HG03432 (cell line): Measurements from ENCODE around the gene CYYR1.
"Not testable (repeated sequence)": the region's sequence is repeated elsewhere in the genome, so short reads cannot be mapped to it uniquely, and the experiment has no call there.

Experiments used
- ATAC-seq: cut with Tn5 transposase; IDR thresholded peaks from one replicate; pipeline ENCODE4 v1.9.1; 2021; ENCODE audit warnings: mild to moderate bottlenecking, moderate library complexity; ENCODE audit not compliant: unreplicated experiment

CYYR1 gene

DNA sequence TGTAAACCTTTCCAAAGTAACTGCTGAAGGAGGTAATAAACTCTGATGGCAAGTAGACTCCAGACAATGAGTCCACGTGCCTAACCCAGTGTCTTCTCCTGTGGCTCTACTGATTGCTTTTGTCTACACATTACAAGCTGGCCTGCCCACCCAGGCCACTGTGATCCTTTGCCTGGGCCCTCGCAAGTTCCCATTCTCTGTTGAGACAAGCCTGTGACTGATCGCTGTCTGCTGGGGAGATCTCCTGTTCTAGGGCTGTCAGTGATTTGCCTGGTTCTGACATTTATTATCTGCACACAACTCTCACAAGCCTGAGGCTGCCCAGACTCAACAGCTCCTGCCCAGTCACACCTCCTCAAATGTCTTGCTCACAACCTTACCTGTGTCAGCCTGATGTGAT is 81.4 kb downstream of the CYYR1 start:
- no peak for ATAC-seq

GRCh38 chr21:26490771-26491170 is 82.3 kb downstream of the CYYR1 start:
- no peak for ATAC-seq

DNA sequence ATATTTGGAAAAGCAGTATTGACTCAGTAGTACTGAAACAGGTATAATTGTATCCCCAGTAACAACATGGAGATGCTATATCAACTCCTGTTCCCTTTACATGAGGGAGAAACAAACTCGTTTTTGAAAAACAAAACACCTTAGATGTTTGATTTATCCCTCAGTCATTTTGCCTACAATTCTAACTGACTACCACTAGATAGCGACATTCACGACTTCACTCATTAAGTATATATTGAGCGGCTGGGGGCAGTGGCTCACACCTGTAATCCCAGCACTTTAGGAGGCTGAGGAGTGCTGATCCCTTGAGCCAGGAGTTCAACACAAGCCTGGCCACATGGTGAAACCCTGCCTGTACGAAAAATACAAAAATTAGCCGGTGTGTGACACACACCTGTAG is 83.3 kb downstream of the CYYR1 start:
- ATAC-seq, result no peak

GRCh38 chr21:26487981-26488480 is 85.1 kb downstream of the CYYR1 start:
- ATAC-seq, result no peak

- peak; percentile 76 for ATAC-seq
Observed at GRCh38 chr21:26473471-26473870, 99.6 kb downstream of the CYYR1 start.

GRCh38 chr21:26471099-26471471 is 102.0 kb downstream of the CYYR1 start:
- no peak for ATAC-seq

DNA sequence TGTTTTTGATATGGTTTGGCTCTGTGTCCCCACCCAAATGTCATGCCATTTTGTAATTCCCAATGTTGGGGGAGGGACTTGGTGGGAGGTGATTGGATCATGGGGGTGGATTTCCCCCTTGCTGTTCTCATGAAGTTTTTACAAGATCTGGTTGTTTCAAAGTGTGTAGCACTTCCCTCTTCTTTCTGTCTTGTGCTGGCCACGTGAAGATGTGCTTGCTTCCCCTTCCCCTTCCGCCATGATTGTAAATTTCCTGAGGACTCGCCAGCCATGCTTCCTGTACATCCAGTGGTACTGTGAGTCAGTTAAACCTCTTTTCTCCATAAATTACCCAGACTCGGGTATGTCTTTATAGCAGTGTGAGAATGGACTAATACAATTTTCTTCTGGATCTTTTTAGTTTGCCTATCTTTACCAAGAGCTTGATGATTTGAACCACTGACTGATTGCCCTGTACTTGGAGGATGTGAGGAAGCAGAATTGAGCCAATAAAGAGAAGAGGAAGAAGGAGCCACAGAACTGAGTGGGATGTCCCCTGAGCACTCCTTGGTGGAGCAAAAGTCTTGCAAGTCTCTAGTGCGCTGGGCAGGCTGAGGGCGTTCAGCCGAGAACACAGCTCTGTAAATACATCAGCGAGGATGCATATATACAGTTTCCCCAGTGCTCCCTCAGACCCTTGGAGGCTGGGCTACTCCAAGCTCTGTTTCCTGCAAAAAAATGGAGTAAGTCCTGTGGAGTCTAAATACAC is 102.6 kb downstream of the CYYR1 start:
- ATAC-seq, result no peak

- no peak for ATAC-seq
Observed at GRCh38 chr21:26469789-26470188, 103.3 kb downstream of the CYYR1 start.

DNA sequence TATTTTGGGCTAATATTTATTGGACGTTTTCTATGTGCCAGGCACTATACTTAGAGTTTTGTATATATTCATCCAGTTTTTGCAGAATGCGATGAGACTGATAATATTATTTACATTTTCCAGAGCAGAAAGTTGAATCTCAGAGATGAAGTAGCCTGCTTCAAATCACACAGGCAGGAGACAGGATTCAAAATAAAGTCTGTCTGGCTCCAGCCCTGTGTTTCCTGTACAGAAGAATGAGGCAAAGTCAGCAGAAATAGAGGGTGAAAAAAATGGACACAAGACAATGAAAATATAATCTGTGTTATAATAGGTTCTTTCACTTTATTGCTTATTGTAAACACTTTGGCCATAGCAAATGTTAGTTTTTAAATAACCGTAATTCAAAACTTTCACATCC is 107.2 kb downstream of the CYYR1 start:
- ATAC-seq, result no peak

DNA sequence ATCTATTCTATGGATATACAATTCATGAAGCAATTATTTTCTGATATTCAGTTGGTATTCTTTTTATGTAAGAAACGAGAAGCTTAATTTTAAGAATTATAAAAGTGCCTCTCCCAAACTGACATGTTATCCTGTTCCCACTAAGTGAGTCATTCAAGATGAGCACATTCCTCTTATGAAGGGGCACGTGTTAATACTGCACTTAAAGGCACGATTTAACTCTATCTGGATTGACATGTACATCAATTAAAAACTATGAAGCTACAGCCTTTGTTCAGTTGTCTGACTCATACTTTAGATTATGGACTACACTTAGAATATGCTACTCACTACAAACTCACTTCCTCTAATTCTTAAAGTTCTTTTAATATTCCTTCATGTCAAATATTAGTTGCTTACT is 111.6 kb downstream of the CYYR1 start:
- no peak for ATAC-seq

GRCh38 chr21:26460621-26461020 is 112.5 kb downstream of the CYYR1 start:
- ATAC-seq, result no peak

GRCh38 chr21:26458854-26459253 is 114.2 kb downstream of the CYYR1 start:
- ATAC-seq, result not testable (repeated sequence)

DNA sequence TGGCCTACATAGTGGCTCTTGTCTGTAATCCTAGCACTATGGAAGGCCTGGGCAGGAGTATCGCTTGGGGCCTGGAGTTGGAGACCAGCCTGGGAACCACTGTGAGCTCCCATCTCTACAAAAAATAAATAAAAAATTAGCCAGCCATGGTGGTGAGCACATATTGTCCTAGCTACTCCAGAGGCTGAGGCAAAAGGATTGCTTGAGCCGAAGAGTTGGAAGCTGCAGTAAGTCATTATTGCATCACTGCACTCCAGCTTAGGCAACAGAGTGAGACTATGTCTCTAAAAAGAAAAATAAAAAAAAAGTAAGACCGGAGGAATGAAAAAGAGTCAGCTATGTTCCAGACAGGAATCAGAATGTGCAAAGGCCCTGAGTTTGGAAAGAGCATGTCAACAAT is 115.3 kb downstream of the CYYR1 start:
- no peak for ATAC-seq

DNA sequence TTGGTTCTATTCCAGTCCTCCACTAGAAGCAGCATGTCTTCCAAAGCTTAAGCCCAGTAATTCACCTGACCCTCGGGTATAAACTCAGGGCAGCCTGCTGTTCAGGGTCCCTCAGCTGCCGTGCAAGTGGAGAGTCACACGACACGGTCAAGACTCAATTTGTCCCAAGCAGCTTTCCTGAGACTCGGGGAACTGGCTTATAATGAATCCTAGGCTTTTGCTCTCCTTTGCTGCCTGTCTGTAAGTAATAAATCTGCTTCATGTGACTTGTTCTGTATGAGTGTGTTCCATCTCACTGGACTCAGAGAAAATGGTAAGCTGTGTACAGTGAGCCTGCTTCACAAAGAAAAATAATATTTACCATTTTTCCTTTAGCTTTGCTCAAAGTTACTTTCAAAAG is 119.8 kb downstream of the CYYR1 start:
- no peak for ATAC-seq

DNA sequence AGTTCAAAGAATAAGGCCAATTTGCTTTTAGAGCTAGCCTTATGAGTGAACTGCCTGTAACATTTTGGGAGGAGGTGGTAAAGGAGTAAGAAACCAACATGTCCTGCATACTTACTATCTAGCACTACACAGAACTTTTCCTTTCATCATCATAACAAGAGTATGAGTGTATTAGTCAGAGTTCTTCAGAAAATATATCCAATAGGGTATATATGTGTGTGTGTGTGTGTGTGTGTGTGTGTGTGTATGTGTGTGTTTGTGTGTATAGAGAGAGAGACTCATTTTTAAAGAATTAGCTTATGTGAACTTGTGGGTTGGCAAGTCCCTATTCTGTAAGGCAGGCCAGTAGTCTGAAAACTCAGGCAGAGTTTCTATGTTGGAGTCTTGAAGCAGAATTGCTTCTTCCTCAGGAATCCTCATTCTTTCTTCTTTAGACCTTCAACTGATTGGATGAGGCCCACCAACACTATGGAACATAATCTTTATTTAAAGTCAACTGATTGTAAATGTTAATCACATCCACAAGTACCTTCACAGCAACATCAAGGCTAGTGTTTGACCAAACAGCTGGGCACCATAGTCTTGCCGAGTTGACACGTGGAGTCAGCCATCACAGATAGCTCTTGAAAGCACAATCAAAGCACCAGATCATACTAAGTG is 121.9 kb downstream of the CYYR1 start:
- ATAC-seq, result no peak

- no peak for ATAC-seq
Observed at GRCh38 chr21:26449161-26449560, 123.9 kb downstream of the CYYR1 start.

GRCh38 chr21:26448751-26449150 is 124.3 kb downstream of the CYYR1 start:
- ATAC-seq, result no peak

DNA sequence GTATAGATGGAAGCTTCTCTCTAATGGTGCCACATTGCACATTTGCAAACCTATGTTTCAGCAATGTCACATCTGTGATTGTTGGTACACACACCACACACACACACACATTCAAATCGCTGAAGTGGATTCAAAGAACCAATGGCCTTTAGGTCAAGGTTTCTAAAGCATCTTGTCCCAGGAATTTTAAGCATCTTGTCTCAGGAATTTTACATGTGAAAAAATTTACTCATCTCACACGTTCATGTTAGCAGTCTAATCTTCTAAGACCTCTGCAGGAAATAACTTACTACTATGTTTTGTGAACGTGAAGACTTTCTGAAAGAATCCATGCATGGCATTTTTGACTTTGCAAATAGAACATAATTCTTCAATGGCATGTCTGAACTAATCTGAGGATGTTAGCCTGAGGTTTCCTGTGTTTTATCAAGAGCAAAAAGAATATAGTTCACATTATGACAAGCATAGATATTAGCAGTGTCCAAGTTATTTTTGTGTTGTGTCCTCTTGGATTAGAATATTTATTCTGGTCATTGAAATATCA is 125.1 kb downstream of the CYYR1 start:
- ATAC-seq, result no peak

GRCh38 chr21:26445440-26445839 is 127.6 kb downstream of the CYYR1 start:
- no peak for ATAC-seq

DNA sequence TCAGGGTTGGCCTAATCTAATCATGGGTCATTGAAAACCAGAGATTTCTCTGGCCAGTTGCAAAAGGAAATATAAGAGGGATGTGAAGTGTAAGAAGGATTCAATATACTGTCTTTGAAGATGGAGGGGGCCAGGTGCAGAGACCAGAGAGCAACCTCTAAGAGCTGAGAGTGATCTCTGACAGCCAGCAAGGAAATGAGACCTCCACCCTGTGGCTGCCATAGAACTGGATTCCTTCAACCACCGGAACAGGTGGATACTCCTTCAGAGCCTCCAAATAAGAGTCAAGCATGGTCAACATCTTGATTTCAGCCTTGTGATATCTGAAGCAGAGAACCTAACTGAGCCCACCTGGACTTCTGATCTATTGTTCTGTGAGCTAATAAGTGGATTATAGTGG is 128.4 kb downstream of the CYYR1 start:
- no peak for ATAC-seq

DNA sequence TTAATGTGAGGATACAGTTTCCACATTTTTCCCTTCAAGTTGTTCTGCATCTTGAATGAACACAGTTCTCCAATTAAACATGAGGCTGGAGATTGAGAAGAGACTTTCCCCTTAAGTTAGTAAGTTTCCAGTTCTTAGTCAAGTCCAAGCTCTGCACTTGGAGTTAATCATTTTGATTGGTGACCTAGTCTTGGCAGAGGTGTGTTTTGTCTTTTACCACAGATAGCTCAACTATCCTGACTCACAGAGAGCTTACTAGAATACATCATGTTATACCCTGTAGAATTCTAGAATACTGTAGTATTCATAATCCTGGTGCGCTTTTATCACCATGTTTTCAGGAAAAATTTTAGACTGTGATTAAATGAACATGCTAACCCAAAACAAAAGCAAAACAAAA is 129.2 kb downstream of the CYYR1 start:
- no peak for ATAC-seq

GRCh38 chr21:26443291-26443690 is 129.8 kb downstream of the CYYR1 start:
- no peak for ATAC-seq
